Activated CD4-positive, alpha-beta T cell treated with anti-CD3 and anti-CD28 coated beads, Interleukin-2, Interleukin-6, amounts not matched to agents 100 ng/mL and 50 ng/mL, durations not matched to agents 16 hours and 8 hours (primary cell): ENCODE data around the gene HSPA1A.
"Not testable (repeated sequence)": the region's sequence is repeated elsewhere in the genome, so short reads cannot be mapped to it uniquely, and the experiment has no call there.

Source experiments
- DNase-seq: peaks from one replicate; pipeline ENCODE4 v3.0.0-alpha.2; 2020

Gene HSPA1A

GRCh38 chr6:31836474-31837368, 21.4 kb downstream of the HSPA1A start:
- DNase-seq: no peak

GRCh38 chr6:31837369-31838113, 22.2 kb downstream of the HSPA1A start:
- no peak for DNase-seq

GRCh38 chr6:31838114-31838553, 22.8 kb downstream of the HSPA1A start:
- DNase-seq: not testable (repeated sequence)

- no peak for DNase-seq
Observed at GRCh38 chr6:31838968-31839367, 23.6 kb downstream of the HSPA1A start.

- not testable (repeated sequence) for DNase-seq
Observed at GRCh38 chr6:31839779-31840126, 24.4 kb downstream of the HSPA1A start.

GRCh38 chr6:31842053-31842452, 26.7 kb downstream of the HSPA1A start:
- DNase-seq: no peak

- DNase-seq: no peak
Observed at GRCh38 chr6:31844507-31844906, 29.2 kb downstream of the HSPA1A start.

- no peak for DNase-seq
Observed at GRCh38 chr6:31847276-31847978, 32.1 kb downstream of the HSPA1A start.

GRCh38 chr6:31850765-31851484, 35.6 kb downstream of the HSPA1A start:
- no peak for DNase-seq

- no peak for DNase-seq
Observed at GRCh38 chr6:31851485-31851832, 36.1 kb downstream of the HSPA1A start.

- DNase-seq: not testable (repeated sequence)
Observed at GRCh38 chr6:31851980-31852718, 36.8 kb downstream of the HSPA1A start.

GRCh38 chr6:31857774-31858173, 42.4 kb downstream of the HSPA1A start:
- DNase-seq: not testable (repeated sequence)

GRCh38 chr6:31858707-31859106, 43.4 kb downstream of the HSPA1A start:
- DNase-seq: no peak

GRCh38 chr6:31859923-31860322, 44.6 kb downstream of the HSPA1A start:
- DNase-seq: no peak

- DNase-seq: no peak
Observed at GRCh38 chr6:31860349-31860748, 45.0 kb downstream of the HSPA1A start.

- no peak for DNase-seq
Observed at GRCh38 chr6:31861150-31861549, 45.8 kb downstream of the HSPA1A start.

- DNase-seq: no peak
Observed at GRCh38 chr6:31861919-31862343, 46.6 kb downstream of the HSPA1A start.

- DNase-seq: peak; percentile 100
Observed at GRCh38 chr6:31862344-31863235, 47.2 kb downstream of the HSPA1A start, which contains the start of gene NEU1. Gene NEU1 (minus strand): TSS chr6:31862821. CDS start chr6:31862776, 45 bp downstream.

GRCh38 chr6:31864123-31864562, 48.8 kb downstream of the HSPA1A start:
- DNase-seq: not testable (repeated sequence)

GRCh38 chr6:31864818-31865204, 49.5 kb downstream of the HSPA1A start:
- no peak for DNase-seq
